Measurements from ENCODE around the gene LY6G5B.
A peak's percentile ranks its signal among the peaks of the same experiment; 100 is the strongest.

LY6G5B gene, protein sequence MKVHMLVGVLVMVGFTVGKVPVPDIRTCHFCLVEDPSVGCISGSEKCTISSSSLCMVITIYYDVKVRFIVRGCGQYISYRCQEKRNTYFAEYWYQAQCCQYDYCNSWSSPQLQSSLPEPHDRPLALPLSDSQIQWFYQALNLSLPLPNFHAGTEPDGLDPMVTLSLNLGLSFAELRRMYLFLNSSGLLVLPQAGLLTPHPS

DNA sequence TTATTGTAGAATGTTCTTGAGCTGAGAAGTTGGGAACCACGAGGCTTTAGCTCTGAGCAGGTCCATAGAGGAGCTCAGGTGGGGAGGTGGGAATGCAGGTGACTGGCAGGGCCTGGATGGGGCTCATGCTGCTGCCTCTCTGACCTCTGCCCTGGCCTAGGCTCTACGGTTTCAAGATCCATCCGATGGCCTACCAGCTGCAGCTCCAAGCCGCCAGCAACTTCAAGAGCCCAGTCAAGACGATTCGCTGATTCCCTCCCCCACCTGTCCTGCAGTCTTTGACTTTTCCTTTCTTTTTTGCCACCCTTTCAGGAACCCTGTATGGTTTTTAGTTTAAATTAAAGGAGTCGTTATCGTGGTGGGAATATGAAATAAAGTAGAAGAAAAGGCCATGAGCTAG, at the start of gene LY6G5B:
LY6G5B (plus strand) TSS at position 301 of the 400 bp plus-strand sequence. CDS start 975 bp downstream, outside the sequence.
- no peak for DNase-seq (ENCODE audit: low read depth)
- H3K4me3 ChIP-seq (ENCODE audit: control insufficient read depth, low read depth, low read length), result no peak within 1 kb of the TSS
- no peak for TF ChIP-seq CTCF (IDR thresholded peaks at IDR 0.05; ENCODE audit: control insufficient read depth, insufficient read depth, low read depth, low read length, missing control alignments)

GRCh38 chr6:31620586-31621319, 49.0 kb upstream of the LY6G5B start, which contains the start of gene PRRC2A:
Gene PRRC2A, plus strand, starts transcription at chr6:31620715. Its CDS starts 2,075 bp downstream, at chr6:31622790.
- DNase-seq (ENCODE audit: low read depth), result no peak
- H3K4me3 ChIP-seq (ENCODE audit: control insufficient read depth, low read depth, low read length), result peak within 1 kb of the TSS; percentile 74
- no peak for TF ChIP-seq CTCF (IDR thresholded peaks at IDR 0.05; ENCODE audit: control insufficient read depth, insufficient read depth, low read depth, low read length, missing control alignments)

DNA sequence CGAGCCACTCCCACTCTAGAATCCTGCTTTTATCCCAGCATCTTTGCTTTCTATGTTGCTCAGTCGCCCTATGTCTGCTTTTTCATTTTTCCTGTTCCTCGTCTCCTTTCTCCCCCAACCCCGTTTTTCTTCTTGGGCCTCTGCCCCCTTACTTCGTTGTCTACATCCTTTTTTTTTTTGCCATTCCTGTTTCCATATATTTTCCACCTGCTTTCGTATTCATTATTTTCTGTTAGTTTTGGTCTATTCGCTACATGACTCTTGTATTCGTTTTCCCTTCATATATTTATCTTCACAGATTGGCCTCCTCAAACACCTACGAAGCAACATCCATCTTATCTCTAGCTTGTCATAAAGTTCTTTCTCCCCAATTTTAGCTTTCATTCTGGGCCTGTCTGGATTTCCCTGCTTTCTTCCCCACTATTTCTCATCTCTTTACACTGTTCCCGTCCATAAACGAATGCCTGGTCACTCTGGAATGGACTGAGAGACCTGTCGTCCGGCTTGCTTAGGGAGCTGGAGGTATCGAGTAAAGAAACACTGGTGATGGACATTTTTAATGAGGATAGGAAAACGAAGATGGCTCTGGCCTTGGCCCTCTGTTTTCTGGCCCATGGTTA, 48.3 kb upstream of the LY6G5B start:
- no peak for TF ChIP-seq CTCF (IDR thresholded peaks at IDR 0.05; ENCODE audit: control insufficient read depth, insufficient read depth, low read depth, low read length, missing control alignments)

GRCh38 chr6:31621991-31622390, 47.8 kb upstream of the LY6G5B start:
- H3K4me3 ChIP-seq (ENCODE audit: control insufficient read depth, low read depth, low read length), result peak overlapping the region; percentile 74
- TF ChIP-seq CTCF (IDR thresholded peaks at IDR 0.05; ENCODE audit: control insufficient read depth, insufficient read depth, low read depth, low read length, missing control alignments), result no peak
- DNase-seq (ENCODE audit: low read depth), result no peak

More for the DNA sequence above, 48.3 kb upstream of the LY6G5B start:
- peak overlapping the region; percentile 74 for H3K4me3 ChIP-seq (ENCODE audit: control insufficient read depth, low read depth, low read length)
- no peak for DNase-seq (ENCODE audit: low read depth)

GRCh38 chr6:31622684-31623091, 47.1 kb upstream of the LY6G5B start:
- DNase-seq (ENCODE audit: low read depth), result no peak
- no peak overlapping the region for H3K4me3 ChIP-seq (ENCODE audit: control insufficient read depth, low read depth, low read length)
- no peak for TF ChIP-seq CTCF (IDR thresholded peaks at IDR 0.05; ENCODE audit: control insufficient read depth, insufficient read depth, low read depth, low read length, missing control alignments)

GRCh38 chr6:31624070-31624469, 45.7 kb upstream of the LY6G5B start:
- H3K4me3 ChIP-seq (ENCODE audit: control insufficient read depth, low read depth, low read length), result no peak overlapping the region
- no peak for TF ChIP-seq CTCF (IDR thresholded peaks at IDR 0.05; ENCODE audit: control insufficient read depth, insufficient read depth, low read depth, low read length, missing control alignments)
- DNase-seq (ENCODE audit: low read depth), result no peak
